Measurements from ENCODE around the gene CD302. TPM values are rescaled to one million over a fixed set of nuclear protein-coding genes. Genes with fewer than 3 reads are reported as not detected.

Gene CD302
- total and polyA plus RNA-seq, 4 donors: 65.9 to 118 (median 96.8) TPM

DNA sequence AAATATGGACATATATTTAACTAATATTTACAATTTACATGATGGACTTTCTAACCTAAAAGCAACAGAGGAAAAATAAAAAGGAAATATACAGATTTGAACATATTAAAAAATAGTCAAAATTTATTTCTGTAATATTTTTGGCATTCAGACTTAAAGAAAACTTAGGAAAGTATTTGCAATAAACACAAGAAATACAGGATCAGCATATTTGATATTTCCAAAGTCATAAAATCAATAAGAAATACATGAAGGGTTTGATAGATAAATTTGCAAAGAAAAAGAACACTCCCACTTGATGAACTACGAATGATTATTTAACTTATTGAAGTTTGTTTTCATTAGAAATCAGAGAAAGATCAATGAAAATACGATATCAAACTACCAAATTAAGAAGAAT, 48.6 kb upstream of the CD302 start:
- H3K36me3 ChIP-seq (ENCODE audit: control insufficient read depth in 4 of 4, insufficient read depth in 3 of 4, low read depth in 1 of 4, low read length in 3 of 4): no peaks in the 10 kb centered on the region

DNA sequence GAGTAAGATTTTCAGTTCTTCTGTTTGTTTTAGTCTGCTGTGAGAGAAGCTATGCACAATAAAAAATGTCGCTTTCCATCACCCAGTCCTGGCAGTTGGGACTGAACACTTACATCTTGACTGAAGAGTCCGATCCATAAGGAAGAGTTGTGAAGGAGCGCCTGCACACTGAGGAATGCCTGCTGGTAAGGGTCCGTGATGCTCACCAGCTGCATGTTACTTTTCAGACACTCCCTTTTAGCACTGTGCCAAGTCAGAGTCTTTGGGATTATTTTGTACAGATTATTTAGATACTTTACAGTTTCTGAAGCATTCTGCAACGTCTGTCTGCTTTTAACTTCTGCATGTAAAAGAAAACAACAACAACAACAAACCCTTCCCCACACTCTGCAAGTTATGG, 42.6 kb upstream of the CD302 start:
- H3K9me3 ChIP-seq (ENCODE audit: control insufficient read depth in 4 of 4, low read length in 3 of 4): peaks cover 0 to 2% (median 0%) of the 10 kb centered on the region in 4 donors
- H3K9ac ChIP-seq (ENCODE audit: low read depth in 1 of 2, low read length in 2 of 2): no peak overlapping the region
- H3K4me1 ChIP-seq (ENCODE audit: control insufficient read depth in 4 of 4, insufficient read depth in 4 of 4, low read length in 3 of 4): no peaks in the 10 kb centered on the region
- H3K27ac ChIP-seq (ENCODE audit: low read depth in 1 of 2, low read length in 2 of 2): no peak overlapping the region
- no peak for DNase-seq (ENCODE audit: low spot score)
- peaks cover 0 to 3% (median 0%) of the 10 kb centered on the region in 4 donors for H3K36me3 ChIP-seq (ENCODE audit: control insufficient read depth in 4 of 4, insufficient read depth in 3 of 4, low read depth in 1 of 4, low read length in 3 of 4)
- no peak for TF ChIP-seq RAD21 (IDR thresholded peaks at IDR 0.05)
- TF ChIP-seq HNF4A (conservative IDR thresholded peaks at IDR 0.05): no peak
- no peak for TF ChIP-seq NR2F2 (IDR thresholded peaks at IDR 0.05)
- no peak for TF ChIP-seq YY1 (IDR thresholded peaks at IDR 0.05)
- TF ChIP-seq, protein P1, sequence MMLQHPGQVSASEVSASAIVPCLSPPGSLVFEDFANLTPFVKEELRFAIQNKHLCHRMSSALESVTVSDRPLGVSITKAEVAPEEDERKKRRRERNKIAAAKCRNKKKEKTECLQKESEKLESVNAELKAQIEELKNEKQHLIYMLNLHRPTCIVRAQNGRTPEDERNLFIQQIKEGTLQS (IDR thresholded peaks at IDR 0.05): no peak
- TF ChIP-seq GABPA (IDR thresholded peaks at IDR 0.05 in 1 of 2, conservative IDR thresholded peaks at IDR 0.05 in 1 of 2): no peak
- no peak overlapping the region for H3K4me3 ChIP-seq (ENCODE audit: low read depth in 1 of 3, low read length in 3 of 3)
- WGBS: 86% methylated on average over 5 of the region's 5 CpGs
- no peaks in the 10 kb centered on the region for H3K27me3 ChIP-seq (ENCODE audit: control insufficient read depth in 4 of 4, insufficient read depth in 4 of 4, low read length in 3 of 4)

More for the DNA sequence above, 48.6 kb upstream of the CD302 start:
- H3K27me3 ChIP-seq (ENCODE audit: control insufficient read depth in 4 of 4, insufficient read depth in 4 of 4, low read length in 3 of 4): no peaks in the 10 kb centered on the region
- H3K9me3 ChIP-seq (ENCODE audit: control insufficient read depth in 4 of 4, low read length in 3 of 4): no peaks in the 10 kb centered on the region
- no peak for DNase-seq (ENCODE audit: low spot score)
- 46% methylated on average over 2 of the region's 2 CpGs for WGBS
- H3K27ac ChIP-seq (ENCODE audit: low read depth in 1 of 2, low read length in 2 of 2): no peak overlapping the region
- H3K9ac ChIP-seq (ENCODE audit: low read depth in 1 of 2, low read length in 2 of 2): no peak overlapping the region
- no peak for TF ChIP-seq YY1 (IDR thresholded peaks at IDR 0.05)
- TF ChIP-seq, protein P2, sequence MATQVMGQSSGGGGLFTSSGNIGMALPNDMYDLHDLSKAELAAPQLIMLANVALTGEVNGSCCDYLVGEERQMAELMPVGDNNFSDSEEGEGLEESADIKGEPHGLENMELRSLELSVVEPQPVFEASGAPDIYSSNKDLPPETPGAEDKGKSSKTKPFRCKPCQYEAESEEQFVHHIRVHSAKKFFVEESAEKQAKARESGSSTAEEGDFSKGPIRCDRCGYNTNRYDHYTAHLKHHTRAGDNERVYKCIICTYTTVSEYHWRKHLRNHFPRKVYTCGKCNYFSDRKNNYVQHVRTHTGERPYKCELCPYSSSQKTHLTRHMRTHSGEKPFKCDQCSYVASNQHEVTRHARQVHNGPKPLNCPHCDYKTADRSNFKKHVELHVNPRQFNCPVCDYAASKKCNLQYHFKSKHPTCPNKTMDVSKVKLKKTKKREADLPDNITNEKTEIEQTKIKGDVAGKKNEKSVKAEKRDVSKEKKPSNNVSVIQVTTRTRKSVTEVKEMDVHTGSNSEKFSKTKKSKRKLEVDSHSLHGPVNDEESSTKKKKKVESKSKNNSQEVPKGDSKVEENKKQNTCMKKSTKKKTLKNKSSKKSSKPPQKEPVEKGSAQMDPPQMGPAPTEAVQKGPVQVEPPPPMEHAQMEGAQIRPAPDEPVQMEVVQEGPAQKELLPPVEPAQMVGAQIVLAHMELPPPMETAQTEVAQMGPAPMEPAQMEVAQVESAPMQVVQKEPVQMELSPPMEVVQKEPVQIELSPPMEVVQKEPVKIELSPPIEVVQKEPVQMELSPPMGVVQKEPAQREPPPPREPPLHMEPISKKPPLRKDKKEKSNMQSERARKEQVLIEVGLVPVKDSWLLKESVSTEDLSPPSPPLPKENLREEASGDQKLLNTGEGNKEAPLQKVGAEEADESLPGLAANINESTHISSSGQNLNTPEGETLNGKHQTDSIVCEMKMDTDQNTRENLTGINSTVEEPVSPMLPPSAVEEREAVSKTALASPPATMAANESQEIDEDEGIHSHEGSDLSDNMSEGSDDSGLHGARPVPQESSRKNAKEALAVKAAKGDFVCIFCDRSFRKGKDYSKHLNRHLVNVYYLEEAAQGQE (IDR thresholded peaks at IDR 0.05): no peak
- TF ChIP-seq, protein P1 (IDR thresholded peaks at IDR 0.05): no peak
- TF ChIP-seq FOXA2 (IDR thresholded peaks at IDR 0.05): no peak
- no peak for TF ChIP-seq RAD21 (IDR thresholded peaks at IDR 0.05)
- H3K4me3 ChIP-seq (ENCODE audit: low read depth in 1 of 3, low read length in 3 of 3): no peak overlapping the region
- H3K4me1 ChIP-seq (ENCODE audit: control insufficient read depth in 4 of 4, insufficient read depth in 4 of 4, low read length in 3 of 4): no peaks in the 10 kb centered on the region

DNA sequence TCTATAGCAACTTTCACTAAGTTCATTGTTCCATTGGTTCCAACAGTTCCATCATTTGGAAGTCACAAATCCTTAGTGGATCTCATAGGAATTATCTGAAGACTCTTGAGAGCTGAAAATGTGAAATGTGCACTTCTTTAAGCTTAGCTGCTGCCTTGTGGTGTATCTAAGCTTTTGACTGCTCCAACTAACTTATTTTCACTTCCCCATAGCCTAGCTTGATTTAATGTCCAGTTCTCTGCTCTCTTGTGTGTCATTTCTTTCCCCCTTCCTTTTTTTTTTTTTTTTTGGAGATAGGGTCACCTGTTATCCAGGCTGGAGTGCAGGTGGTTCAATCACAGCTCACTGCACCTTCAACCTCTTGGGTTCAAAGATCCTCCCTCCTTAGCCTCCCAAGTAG, 34.9 kb upstream of the CD302 start:
- no peaks in the 10 kb centered on the region for H3K4me1 ChIP-seq (ENCODE audit: control insufficient read depth in 4 of 4, insufficient read depth in 4 of 4, low read length in 3 of 4)
- DNase-seq (ENCODE audit: low spot score): no peak
- no peak overlapping the region for H3K27ac ChIP-seq (ENCODE audit: low read depth in 1 of 2, low read length in 2 of 2)
- H3K9me3 ChIP-seq (ENCODE audit: control insufficient read depth in 4 of 4, low read length in 3 of 4): peaks cover 0 to 2% (median 0%) of the 10 kb centered on the region in 4 donors
- no peaks in the 10 kb centered on the region for H3K27me3 ChIP-seq (ENCODE audit: control insufficient read depth in 4 of 4, insufficient read depth in 4 of 4, low read length in 3 of 4)
- H3K9ac ChIP-seq (ENCODE audit: low read depth in 1 of 2, low read length in 2 of 2): no peak overlapping the region
- H3K4me3 ChIP-seq (ENCODE audit: low read depth in 1 of 3, low read length in 3 of 3): no peak overlapping the region
- H3K36me3 ChIP-seq (ENCODE audit: control insufficient read depth in 4 of 4, insufficient read depth in 3 of 4, low read depth in 1 of 4, low read length in 3 of 4): no peaks in the 10 kb centered on the region
- TF ChIP-seq, protein P3, sequence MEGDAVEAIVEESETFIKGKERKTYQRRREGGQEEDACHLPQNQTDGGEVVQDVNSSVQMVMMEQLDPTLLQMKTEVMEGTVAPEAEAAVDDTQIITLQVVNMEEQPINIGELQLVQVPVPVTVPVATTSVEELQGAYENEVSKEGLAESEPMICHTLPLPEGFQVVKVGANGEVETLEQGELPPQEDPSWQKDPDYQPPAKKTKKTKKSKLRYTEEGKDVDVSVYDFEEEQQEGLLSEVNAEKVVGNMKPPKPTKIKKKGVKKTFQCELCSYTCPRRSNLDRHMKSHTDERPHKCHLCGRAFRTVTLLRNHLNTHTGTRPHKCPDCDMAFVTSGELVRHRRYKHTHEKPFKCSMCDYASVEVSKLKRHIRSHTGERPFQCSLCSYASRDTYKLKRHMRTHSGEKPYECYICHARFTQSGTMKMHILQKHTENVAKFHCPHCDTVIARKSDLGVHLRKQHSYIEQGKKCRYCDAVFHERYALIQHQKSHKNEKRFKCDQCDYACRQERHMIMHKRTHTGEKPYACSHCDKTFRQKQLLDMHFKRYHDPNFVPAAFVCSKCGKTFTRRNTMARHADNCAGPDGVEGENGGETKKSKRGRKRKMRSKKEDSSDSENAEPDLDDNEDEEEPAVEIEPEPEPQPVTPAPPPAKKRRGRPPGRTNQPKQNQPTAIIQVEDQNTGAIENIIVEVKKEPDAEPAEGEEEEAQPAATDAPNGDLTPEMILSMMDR (IDR thresholded peaks at IDR 0.05; ENCODE audit: low read depth, low read length, missing input control): no peak
- TF ChIP-seq, protein P1 (IDR thresholded peaks at IDR 0.05): no peak
- TF ChIP-seq HNF4G (IDR thresholded peaks at IDR 0.05) (no peak), SP1 (IDR thresholded peaks at IDR 0.05) (no peak), RXRA (IDR thresholded peaks at IDR 0.05) (no peak), EGR1 (IDR thresholded peaks at IDR 0.05; ENCODE audit: low read depth in 2 of 2) (no peak), HNF4A (conservative IDR thresholded peaks at IDR 0.05) (no peak), RAD21 (IDR thresholded peaks at IDR 0.05) (no peak), GABPA (IDR thresholded peaks at IDR 0.05 in 1 of 2, conservative IDR thresholded peaks at IDR 0.05 in 1 of 2) (no peak), FOXA1 (IDR thresholded peaks at IDR 0.05) (no peak), FOXA2 (IDR thresholded peaks at IDR 0.05) (no peak)
- TF ChIP-seq, protein P2 (IDR thresholded peaks at IDR 0.05): no peak
- TF ChIP-seq, protein P4, sequence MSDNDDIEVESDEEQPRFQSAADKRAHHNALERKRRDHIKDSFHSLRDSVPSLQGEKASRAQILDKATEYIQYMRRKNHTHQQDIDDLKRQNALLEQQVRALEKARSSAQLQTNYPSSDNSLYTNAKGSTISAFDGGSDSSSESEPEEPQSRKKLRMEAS (IDR thresholded peaks at IDR 0.05): no peak

Data from liver (tissue), 9 donors.